Urothelium cell line (cell line): ENCODE measurements around the gene ACVR1B.

Source experiments
- DNase-seq: peaks from one replicate; pipeline ENCODE4 v3.0.0; 2011; ENCODE audit warnings: low spot score, mixed read lengths
- FAIRE-seq: peaks from 2 replicates; lab custom pipeline; 2011; peaks lifted over from hg19 to GRCh38; lab: Jason Lieb, UNC

ACVR1B gene

DNA sequence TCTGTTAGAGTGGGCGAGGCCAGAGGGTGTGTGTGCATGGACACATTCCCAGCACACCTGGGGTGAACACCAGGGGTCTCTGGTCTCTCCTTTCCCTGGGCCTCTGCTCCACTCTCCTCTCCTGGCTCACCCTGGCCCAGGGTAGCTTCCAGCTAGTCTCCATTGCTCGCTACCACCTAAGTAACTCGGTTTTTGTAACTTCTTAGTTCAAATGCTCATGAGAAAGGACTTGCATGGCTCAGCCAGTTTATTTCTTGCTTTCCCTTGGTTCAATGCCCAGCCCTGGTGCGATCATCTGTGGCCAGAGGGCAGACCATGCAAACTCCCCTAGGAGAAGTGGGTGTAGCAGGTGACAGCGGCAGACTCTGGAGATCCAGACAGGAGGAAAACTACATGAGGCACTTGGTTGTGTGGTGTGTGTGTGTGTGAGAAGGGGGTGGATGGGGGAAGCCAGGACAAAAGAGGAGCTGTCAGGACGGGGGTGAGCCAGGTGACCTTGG, 8.9 kb upstream of the ACVR1B start:
- FAIRE-seq (no peak), DNase-seq (no peak)

DNA sequence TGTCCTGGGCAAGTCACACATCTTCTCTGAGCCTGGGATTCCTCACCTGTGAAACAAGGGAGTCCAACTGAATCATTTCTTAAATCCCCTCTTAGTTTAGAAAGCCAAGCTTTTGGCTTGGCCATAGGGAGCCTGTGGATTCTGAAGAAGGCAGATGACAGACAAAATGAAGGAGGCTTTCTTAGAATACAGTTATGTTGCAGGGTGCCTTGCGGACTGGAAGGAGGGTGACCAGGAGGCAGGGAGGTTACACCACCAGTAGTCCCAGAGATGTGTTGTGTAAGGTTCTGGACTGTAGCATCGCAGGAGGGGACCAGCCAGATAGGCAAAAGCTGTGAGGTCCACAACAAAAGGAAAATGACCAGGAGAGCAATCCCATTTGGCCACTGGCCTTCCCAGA, 8.2 kb upstream of the ACVR1B start:
- no peak for DNase-seq
- FAIRE-seq, result no peak

DNA sequence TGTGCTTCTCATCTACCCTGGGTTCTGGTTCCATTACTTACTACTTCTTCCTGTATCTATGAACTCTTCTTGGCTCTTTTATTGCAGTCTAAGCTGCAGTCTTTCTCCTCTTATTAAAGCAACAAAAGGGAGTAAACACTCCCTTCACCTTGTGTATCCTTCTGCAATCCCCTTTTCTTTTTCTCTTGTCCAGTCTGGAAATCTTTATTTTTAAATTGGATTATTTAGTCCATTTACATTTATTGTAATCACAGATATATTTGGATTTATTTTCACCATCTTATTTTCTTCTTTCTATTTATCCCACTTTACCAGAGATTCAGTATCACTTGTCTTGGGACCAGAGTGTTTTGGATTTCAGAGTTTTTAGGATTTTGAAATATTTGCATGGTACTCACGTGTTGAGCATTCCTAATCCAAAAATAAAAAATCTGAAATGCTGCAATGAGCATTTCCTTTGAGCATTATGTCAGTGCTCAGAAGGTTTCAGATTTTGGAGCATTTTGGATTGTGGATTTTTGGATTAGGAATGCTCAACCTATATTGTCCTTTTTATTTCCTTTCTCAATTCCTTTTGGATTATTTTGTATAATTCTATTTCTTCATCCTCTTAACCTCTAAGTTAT, 6.8 kb upstream of the ACVR1B start:
- no peak for DNase-seq
- FAIRE-seq, result no peak

DNA sequence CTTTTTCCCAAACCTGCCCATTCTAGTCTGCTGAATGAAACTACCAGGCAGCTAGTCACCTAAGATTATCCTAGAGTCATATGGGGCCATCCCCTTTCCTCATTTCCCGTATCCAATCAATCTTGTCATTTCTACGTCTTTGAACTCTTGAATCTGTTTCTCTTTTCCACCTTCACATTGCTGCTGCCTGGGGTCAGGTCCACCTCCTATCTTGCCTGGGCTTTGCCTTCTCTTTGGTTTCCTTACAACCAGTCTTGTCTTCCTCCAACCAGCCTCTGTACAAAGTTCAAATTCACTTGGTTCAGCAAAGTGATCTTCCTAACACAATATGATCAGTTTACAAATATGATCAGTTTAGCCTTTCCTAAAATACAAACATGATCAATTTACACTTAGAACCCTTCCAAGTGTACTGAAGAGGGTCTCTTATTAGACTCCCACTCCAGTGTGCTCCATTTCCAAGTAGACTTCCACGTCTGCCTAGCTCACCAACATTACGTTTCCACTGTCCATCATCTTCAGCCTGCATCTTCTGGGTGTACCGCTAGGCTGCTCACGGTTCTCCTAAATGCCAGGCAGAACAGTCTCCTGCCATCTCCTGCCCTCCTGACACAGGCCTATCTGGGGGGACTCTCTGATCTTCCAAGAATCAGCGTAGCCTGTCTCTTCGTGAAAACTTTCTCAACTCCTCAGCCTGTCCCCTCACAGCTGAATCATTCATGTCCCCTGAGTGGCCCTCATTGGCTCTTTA, 4.1 kb upstream of the ACVR1B start:
- DNase-seq, result no peak
- no peak for FAIRE-seq

DNA sequence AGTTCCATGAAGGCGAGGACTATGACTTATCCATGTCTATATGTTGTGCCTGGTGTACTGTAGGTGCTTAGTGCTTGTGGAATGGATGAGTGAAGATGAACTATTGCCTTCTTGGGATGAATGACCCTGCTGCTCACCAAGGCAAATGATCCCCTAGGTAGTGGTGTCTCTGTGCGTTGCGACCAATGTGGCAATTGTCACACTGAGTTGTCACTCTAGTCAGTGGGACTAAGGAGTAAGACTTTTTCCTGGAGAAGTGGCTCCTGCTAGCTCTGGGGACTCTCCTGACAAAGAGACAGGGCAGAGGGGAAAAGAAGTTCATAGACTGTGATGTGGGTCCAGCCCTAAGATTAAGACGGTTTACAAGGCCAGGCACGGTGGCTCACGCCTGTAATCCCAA, 3.4 kb upstream of the ACVR1B start:
- FAIRE-seq, result no peak

DNA sequence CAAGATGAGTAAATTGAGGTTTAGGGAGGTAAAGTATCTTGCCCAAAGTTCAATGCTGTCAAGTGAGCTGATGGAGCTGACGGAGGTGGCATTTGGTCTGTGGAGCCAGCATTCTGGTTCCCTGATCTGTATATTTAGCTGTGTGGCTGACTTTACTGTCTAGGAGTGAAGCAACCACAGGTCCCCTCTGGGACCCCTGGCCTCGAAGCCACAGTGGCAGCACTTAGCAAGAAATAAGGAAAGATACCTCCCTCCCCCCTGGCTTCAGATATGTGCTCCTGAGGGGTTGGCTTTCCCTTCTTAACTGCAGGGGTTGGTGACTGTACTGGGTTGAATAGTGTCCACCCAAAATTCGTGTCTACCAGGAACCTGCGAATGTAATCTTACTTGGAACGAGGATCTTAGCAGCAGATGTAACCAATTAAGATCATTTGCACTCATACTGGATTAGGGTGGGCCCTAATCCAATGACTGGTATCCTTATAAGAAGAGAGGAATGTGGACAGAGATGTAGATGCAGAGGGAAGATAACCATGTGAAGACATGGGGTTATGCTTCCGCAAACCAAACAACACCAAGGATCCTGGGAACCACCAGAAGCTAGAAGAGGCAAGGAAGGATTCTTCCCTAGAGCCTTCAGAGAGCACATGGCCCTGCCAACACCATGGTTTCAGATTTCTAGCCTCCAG, 2.0 kb upstream of the ACVR1B start:
- no peak for DNase-seq
- no peak for FAIRE-seq

More for the DNA sequence above, 3.4 kb upstream of the ACVR1B start:
- no peak for DNase-seq

DNA sequence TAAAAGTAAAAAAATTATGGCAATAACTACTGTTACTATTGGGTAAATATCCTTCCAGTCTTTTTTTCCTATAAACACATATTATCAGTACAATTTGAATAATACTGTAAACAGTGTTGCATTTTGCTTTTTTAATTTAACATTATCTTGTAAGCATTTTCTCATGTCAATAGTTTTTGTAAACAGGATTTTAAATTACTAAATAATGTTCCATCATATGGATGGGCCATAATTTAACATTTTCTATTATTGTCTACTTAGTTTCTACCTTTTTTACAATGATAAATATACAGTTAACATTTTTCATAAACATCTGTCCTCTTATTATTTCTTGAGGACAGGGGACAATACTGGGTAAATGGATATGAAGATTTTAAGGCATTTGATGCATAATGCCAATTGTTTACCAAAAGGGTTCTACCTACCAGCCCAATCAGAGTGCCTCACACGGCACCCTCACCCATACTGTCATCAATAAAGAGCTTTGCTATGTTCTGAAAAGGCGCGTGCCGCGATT, 759 bp upstream of the ACVR1B start:
- no peak for FAIRE-seq
- no peak for DNase-seq

DNA sequence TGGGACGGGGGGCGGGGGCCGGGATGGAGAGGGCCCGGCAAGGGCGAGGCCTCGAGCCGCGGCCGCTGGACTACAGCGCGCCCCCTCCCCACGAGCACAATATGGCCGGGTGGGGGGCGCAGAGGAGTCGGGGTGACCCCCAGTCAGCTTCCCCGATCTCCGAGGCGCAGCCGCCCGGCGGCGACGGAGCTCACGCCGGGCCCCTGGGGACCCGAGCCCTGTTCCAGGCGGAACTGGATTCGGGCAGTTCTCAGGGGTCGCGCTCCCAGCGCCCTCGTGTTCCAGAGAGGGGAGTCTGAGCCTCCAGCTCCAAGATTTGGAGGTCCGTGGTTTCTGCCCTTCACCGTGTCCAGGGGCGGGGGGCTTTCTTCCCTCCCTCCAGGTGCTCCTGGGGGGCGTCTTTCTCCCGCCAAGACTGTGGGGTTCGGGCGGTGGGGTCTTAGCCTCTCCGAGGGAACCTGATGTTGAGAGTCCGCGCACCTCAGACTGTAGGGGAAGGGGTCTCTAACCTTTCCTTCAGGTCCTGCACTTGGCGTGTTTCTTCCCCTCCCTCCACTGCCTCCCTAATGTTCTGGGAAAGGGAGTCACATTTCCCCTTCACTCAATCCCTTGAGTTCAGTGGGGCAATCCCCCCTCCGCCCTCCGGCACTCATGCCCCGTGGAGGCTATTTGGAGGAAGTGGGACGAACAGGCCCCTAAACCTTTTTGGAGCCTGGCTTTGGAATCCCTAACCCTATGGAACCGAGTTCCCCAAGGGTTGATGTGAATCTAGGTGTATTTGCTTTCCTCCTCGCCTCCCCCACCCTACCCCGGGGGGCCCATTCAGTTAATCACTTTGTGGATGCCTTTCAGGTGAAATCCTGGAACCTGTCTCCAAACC, 584 bp downstream of the ACVR1B start:
- FAIRE-seq (no peak), DNase-seq (peak; percentile 31)

DNA sequence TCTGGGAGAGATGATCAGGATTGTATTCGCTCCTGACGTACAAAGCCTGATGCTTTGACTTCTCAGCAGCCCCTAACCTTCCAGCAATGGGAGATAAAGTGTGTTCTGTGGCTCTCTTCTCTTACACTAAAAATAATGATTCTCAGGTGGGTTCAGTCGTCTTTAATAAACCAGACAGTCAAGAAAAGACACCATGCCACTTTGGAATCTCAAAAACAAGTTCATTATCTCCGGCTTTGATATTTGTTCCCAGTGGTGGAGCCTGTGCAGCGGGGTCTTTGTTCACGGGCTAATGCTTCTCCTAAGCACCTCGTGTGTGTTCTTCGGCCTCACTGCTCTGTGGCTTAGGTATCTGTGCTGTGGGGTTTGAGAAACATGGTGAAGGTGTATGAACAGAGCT, 1.6 kb downstream of the ACVR1B start:
- FAIRE-seq, result no peak
- DNase-seq, result no peak

DNA sequence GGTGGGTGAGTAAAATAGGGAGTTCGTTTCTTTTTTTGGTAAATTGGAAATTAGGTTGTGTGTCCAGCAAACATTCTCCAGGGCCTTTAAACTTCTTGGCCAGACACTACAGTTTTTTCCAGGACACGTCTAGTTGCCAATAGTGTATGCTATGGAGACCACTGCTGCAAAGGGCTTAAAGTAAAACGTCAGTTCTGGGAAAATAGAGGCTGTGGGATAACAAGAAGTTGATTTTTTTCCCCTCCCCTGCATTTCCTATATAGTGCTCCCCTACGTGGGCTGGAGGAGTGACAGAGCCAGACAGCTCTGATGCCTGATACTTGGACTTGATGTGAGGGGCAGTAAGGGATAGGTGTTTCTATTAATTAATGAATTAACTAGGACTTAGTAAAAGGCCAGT, 2.4 kb downstream of the ACVR1B start:
- FAIRE-seq (no peak), DNase-seq (no peak)

DNA sequence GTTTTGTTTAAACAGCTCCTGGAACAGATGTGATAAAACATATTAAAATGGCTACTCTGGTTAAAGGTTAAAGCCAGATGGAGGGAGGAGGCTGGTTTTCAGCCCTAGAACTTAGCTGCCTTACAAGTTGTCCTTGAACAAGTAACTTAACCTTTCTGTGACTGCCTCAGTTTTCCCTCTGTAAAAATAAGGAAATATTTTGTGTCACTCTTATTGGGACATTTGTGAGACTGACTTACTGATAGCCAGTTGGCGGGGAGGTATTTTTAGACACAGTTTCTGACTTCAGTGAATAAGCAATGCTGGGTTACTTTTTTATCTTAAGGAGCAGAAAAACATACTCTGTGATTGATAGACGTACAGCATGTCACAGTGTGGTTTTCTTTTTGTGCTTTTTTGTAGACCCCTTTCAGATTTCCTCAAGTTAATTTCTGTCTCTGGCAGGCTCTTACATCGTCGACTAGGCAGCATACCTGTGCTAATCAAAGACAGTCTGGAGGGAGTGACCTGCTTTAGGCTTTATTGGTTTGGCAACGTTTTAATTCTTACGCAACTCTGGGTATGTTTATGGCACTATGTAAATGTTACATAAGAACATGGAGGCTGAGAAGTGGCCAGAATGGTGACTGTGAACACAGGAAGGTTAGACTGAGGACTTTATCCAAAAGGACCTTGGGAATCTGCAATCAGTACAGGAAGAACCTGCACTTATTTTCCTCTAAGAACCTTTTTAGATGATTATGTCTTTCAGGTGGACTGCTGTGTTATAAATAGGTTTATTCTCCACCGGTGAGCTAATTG, 3.3 kb downstream of the ACVR1B start:
- no peak for FAIRE-seq

DNA sequence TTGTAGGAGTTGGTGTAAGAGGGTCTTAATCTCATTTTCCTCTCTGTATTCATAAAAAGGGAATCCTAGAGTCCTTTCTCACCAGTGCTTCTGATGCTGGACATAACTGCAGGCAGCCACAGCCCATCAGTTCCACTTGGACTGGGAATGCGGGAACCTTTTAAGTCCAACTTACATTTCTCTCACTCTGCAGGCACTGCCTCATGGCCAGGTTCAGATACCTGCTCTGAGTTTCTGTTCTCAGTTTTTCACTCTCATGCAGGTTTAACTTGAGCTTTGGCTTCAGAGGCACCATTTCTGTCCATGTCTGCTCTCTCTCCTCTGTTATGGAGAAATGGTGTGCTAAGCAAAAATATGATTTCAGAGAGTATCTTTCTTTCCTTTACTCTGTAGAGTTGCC, 4.2 kb downstream of the ACVR1B start:
- DNase-seq (no peak), FAIRE-seq (no peak)

More for the DNA sequence above, 3.3 kb downstream of the ACVR1B start:
- no peak for DNase-seq

DNA sequence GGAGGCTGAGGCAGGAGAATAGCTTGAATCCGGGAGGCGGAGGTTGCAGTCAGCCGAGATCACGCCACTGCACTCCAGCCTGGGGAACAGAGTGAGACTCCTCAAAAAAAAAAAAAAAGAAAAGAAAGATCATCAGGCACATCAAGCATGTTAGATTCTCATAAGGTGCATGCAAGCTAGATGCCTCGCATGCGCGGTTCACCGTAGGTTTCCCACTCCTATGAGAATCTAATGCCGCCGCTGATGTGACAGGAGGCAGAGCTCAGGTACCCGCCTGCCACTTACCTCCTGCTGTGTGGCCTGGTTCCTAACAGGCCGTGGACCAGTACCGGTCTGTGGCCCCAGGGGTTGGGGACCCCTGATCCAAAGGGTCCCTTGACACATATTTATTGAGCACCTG, 7.0 kb downstream of the ACVR1B start:
- no peak for FAIRE-seq
- no peak for DNase-seq

DNA sequence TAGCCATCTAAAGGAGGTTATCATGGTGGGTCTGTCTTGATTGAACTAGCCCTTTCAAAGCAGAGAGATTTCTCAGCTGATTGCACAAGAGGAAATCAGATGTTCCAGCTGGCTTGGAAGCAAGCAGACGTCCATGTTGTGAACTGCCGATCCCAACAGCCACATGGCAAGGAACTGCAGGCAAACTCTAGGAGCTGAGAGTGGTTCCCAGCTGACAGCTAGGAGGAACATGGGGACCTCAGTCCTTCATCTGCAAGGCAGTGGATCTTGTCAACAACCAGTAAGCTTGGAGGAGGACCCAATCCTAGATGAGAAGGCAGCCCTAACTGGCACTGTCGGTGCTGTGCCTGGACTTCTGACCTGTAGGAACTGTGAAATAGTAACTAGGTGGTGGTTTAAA, 7.7 kb downstream of the ACVR1B start:
- FAIRE-seq (no peak), DNase-seq (no peak)

DNA sequence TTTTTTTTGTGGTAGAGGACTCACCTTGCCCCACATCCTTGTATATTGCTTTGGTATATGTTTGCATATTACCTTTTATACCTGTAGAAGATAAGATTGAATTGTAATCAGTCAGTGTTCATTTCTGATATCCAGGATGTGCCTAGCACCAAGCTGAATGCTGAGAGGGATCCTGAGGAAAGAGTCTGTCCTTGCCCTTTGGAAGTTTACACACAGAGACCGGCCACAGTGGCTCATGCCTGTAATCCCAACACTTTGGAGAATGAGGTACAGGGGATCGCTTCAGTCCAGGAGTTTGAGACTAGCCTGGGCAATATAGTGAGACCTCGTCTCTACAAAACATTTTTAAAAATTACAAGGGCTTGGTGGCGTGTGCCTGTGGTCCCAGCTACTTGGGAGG, 8.4 kb downstream of the ACVR1B start:
- no peak for DNase-seq
- FAIRE-seq, result no peak

DNA sequence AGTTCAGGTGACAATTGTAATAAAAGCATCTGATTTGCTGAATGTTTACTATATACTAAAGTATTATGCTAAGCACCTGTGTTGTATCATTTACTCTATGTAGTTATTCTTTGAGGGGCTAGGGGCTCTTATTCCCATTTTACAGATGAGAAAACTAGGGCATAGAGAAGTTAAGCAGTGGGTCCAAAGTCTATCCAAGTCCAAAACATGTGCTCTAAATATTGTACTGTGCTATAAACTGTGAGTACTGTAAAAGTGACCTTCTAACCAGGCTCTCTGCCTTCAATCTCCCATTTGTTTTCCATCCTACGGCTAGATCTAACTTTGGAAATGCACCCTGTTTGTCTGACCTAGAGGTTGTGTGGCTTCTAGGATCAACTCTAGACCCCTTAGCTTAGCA, 9.0 kb downstream of the ACVR1B start:
- no peak for FAIRE-seq
- DNase-seq, result no peak

DNA sequence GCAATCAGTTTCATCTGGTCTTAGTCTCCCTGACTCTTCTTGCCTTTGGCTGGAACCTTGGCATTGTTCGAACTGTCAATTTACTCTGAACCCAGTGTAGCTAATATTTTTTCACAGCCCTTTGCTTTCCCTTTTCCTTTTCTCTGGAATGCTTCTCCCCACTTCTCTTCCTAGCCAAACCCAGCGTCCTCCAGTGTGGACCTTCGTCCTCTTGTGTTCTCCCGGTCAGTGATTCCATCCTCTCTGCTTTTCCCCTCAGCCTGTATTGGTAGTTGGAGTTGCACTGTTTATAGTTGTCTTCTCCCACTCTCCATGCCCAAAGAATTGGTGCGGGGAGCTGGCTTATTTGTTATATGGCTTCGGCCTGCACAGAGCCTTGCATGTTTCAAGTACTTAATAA, 9.4 kb downstream of the ACVR1B start:
- DNase-seq, result no peak
- no peak for FAIRE-seq

DNA sequence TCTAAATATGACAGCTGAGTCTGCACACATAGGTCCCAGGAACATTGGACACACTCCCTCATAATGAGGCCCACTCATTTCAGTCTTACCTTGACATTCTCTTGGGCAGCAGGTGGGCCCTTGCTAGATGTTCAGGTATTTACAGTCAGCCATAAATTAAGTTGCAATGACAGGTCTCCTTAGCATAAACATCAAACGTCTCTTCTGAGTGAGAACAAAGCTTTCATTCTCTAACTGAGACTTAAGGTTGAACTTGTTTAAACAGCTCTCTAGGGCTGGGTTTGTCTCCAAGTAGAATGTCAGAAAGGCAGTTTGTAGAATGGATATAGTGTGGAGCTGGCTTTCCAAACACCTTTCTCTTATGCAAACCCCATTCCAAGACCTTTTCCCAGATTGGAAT, 10.3 kb downstream of the ACVR1B start:
- FAIRE-seq (no peak), DNase-seq (peak; percentile 21)

DNA sequence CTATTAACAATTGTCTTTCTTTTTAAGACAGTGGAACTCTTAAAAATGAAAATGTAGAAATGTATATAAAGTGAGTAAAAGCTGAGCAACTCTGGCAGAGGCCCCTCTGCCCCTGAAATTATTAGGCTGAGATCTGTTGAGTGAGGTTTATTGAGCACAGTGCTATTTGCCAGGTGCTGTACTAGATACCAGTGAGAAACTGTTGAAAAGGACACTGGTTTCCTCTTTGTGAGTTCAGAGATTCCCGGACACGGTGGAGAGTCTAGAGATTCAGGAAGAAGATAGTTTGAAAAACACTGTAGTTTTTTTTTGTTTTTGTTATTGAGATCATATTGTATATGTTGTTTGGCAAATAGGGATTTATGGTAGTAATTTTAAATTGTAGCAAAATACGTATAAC, 11.2 kb downstream of the ACVR1B start:
- DNase-seq (no peak), FAIRE-seq (no peak)

DNA sequence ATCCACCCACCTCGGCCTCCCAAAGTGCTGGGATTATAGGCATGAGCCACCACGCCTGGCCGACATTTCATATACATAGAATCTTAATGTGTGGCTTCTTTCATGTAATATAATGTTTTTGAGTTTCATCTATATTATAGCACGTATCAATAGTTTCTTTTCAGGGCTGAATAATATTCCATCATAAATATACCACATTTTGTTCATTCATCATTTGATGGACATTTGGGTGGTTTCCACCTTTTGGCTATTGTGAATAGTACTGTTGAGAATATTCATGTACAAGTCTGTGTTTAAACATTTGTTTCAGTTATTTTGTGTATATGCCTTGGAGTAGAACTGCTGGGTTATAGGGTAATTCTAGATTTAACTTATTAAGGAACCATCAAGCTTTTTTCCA, 12.0 kb downstream of the ACVR1B start:
- FAIRE-seq (no peak), DNase-seq (no peak)
